ENCODE measurements around the gene CMTM7.

Gene CMTM7

GRCh38 chr3:32391643-32392535 is at the start of gene CMTM7:
TSS of gene CMTM7 (plus strand) at chr3:32391853. CDS start at chr3:32391907, 54 bp downstream.
- DNase-seq, result peak; percentile 19 to 58

- no peak for DNase-seq
Observed at GRCh38 chr3:32347343-32348125, 44.1 kb upstream of the CMTM7 start.

- DNase-seq, result no peak
Observed at GRCh38 chr3:32349184-32349583, 42.5 kb upstream of the CMTM7 start.

- DNase-seq, result no peak
Observed at GRCh38 chr3:32352563-32352962, 39.1 kb upstream of the CMTM7 start.

GRCh38 chr3:32353351-32353750 is 38.3 kb upstream of the CMTM7 start:
- DNase-seq, result no peak

- no peak for DNase-seq
Observed at GRCh38 chr3:32354362-32354778, 37.3 kb upstream of the CMTM7 start.

GRCh38 chr3:32355751-32356291 is 35.8 kb upstream of the CMTM7 start:
- no peak for DNase-seq

GRCh38 chr3:32359766-32360492 is 31.7 kb upstream of the CMTM7 start:
- DNase-seq, result no peak

- no peak for DNase-seq
Observed at GRCh38 chr3:32360493-32360827, 31.2 kb upstream of the CMTM7 start.

GRCh38 chr3:32366638-32367397 is 24.8 kb upstream of the CMTM7 start:
- no peak for DNase-seq

- no peak for DNase-seq
Observed at GRCh38 chr3:32367442-32367841, 24.2 kb upstream of the CMTM7 start.

- no peak for DNase-seq
Observed at GRCh38 chr3:32371461-32372212, 20.0 kb upstream of the CMTM7 start.

GRCh38 chr3:32372213-32372490 is 19.5 kb upstream of the CMTM7 start:
- DNase-seq, result no peak

- no peak for DNase-seq
Observed at GRCh38 chr3:32373276-32373675, 18.4 kb upstream of the CMTM7 start.

GRCh38 chr3:32373844-32374243 is 17.8 kb upstream of the CMTM7 start:
- DNase-seq, result no peak

- DNase-seq, result peak; percentile 11 to 49
Observed at GRCh38 chr3:32374788-32375595, 16.7 kb upstream of the CMTM7 start.

GRCh38 chr3:32375596-32375930 is 16.1 kb upstream of the CMTM7 start:
- no peak for DNase-seq

- no peak for DNase-seq
Observed at GRCh38 chr3:32376115-32376514, 15.5 kb upstream of the CMTM7 start.

GRCh38 chr3:32379831-32380500 is 11.7 kb upstream of the CMTM7 start:
- DNase-seq, result no peak

- DNase-seq, result no peak
Observed at GRCh38 chr3:32381922-32382321, 9.7 kb upstream of the CMTM7 start.

All from SW 1271 (cell line).